Transverse colon (tissue), 3 donors: ENCODE data around the gene STK33.

ENCODE experiments used
- CTCF ChIP-seq, 5 experiments: fragments of 200-600 bp in 3 of 5; fragments of 450-650 bp in 2 of 5; sonication (generic) in 3 of 5; IDR thresholded peaks; 1 replicate in 2 of 5; 2 replicates in 3 of 5; pipeline ENCODE4 v1.5.1; 2016 to 2017; ENCODE audit warnings: antibody characterized with exemption in 5 of 5, inconsistent platforms in 3 of 5, mild to moderate bottlenecking in 2 of 5, moderate library complexity in 1 of 5
- EP300 ChIP-seq: sonication (generic); formaldehyde crosslinking; IDR thresholded peaks from one replicate; pipeline ENCODE4 v1.6.1; 2017; ENCODE audit warnings: antibody characterized with exemption, low read depth
- POLR2A ChIP-seq: fragments of 450-650 bp; IDR thresholded peaks from one replicate; pipeline ENCODE4 v1.6.1; 2016; ENCODE audit warnings: antibody characterized with exemption, mild to moderate bottlenecking, moderate library complexity

- TF ChIP-seq EP300 = no peak
- no peak for TF ChIP-seq CTCF (IDR thresholded peaks at IDR 0.05)
- TF ChIP-seq POLR2A = no peak
Measured at GRCh38 chr11:8586805-8587204, 7.2 kb downstream of the STK33 start.
